Measurements from ENCODE around the gene ERC2.

Gene ERC2

GRCh38 chr3:55946574-55947160 is 521.6 kb downstream of the ERC2 start:
- no peak for DNase-seq (ENCODE audit: low spot score)
- no peak for FAIRE-seq

- no peak for FAIRE-seq
- DNase-seq (ENCODE audit: low spot score): no peak
These were observed 525.4 kb downstream of the ERC2 start for GRCh38 chr3:55942868-55943267.

GRCh38 chr3:55939287-55939686 is 529.0 kb downstream of the ERC2 start:
- no peak for FAIRE-seq
- no peak for DNase-seq (ENCODE audit: low spot score)

GRCh38 chr3:55937301-55937700 is 531.0 kb downstream of the ERC2 start:
- FAIRE-seq (no peak), DNase-seq (ENCODE audit: low spot score) (no peak)

GRCh38 chr3:55936549-55937052 is 531.7 kb downstream of the ERC2 start:
- no peak for FAIRE-seq
- DNase-seq (ENCODE audit: low spot score): no peak

- no peak for DNase-seq (ENCODE audit: low spot score)
- no peak for FAIRE-seq
These were observed 533.0 kb downstream of the ERC2 start for GRCh38 chr3:55935241-55935640.

GRCh38 chr3:55934771-55935170 is 533.5 kb downstream of the ERC2 start:
- FAIRE-seq: no peak

GRCh38 chr3:55929154-55929869 is 539.0 kb downstream of the ERC2 start:
- DNase-seq (ENCODE audit: low spot score): no peak
- no peak for FAIRE-seq

More at GRCh38 chr3:55934771-55935170, 533.5 kb downstream of the ERC2 start:
- no peak for DNase-seq (ENCODE audit: low spot score)

- FAIRE-seq (no peak), DNase-seq (ENCODE audit: low spot score) (no peak)
These were observed 544.6 kb downstream of the ERC2 start for GRCh38 chr3:55923626-55924025.

- DNase-seq (ENCODE audit: low spot score): no peak
- no peak for FAIRE-seq
These were observed 545.1 kb downstream of the ERC2 start for GRCh38 chr3:55923207-55923606.

- FAIRE-seq (no peak), DNase-seq (ENCODE audit: low spot score) (no peak)
These were observed 555.4 kb downstream of the ERC2 start for GRCh38 chr3:55912880-55913279.

GRCh38 chr3:55911266-55911665 is 557.0 kb downstream of the ERC2 start:
- FAIRE-seq (no peak), DNase-seq (ENCODE audit: low spot score) (no peak)

- DNase-seq (ENCODE audit: low spot score) (no peak), FAIRE-seq (no peak)
These were observed 557.7 kb downstream of the ERC2 start for GRCh38 chr3:55910543-55910942.

- no peak for DNase-seq (ENCODE audit: low spot score)
- FAIRE-seq: no peak
These were observed 558.9 kb downstream of the ERC2 start for GRCh38 chr3:55909373-55909772.

- no peak for DNase-seq (ENCODE audit: low spot score)
- no peak for FAIRE-seq
These were observed 560.7 kb downstream of the ERC2 start for GRCh38 chr3:55907616-55908015.

- FAIRE-seq (no peak), DNase-seq (ENCODE audit: low spot score) (no peak)
These were observed 561.4 kb downstream of the ERC2 start for GRCh38 chr3:55906896-55907295.

- DNase-seq (ENCODE audit: low spot score) (no peak), FAIRE-seq (no peak)
These were observed 563.6 kb downstream of the ERC2 start for GRCh38 chr3:55904716-55905115.

- FAIRE-seq (no peak), DNase-seq (ENCODE audit: low spot score) (no peak)
These were observed 564.6 kb downstream of the ERC2 start for GRCh38 chr3:55903680-55904079.

GRCh38 chr3:55902221-55902900 is 565.9 kb downstream of the ERC2 start:
- FAIRE-seq: no peak
- DNase-seq (ENCODE audit: low spot score): no peak

- DNase-seq (ENCODE audit: low spot score) (no peak), FAIRE-seq (no peak)
These were observed 568.4 kb downstream of the ERC2 start for GRCh38 chr3:55899887-55900286.

- FAIRE-seq: no peak
- DNase-seq (ENCODE audit: low spot score): peak; percentile 17
These were observed 570.6 kb downstream of the ERC2 start for GRCh38 chr3:55897573-55898224.

Data from urothelium cell line (cell line).